ENCODE results near the gene ZNF280D. TPM values are rescaled to one million over a fixed set of nuclear protein-coding genes. Genes with fewer than 3 reads are reported as not detected.

The ZNF280D gene, protein sequence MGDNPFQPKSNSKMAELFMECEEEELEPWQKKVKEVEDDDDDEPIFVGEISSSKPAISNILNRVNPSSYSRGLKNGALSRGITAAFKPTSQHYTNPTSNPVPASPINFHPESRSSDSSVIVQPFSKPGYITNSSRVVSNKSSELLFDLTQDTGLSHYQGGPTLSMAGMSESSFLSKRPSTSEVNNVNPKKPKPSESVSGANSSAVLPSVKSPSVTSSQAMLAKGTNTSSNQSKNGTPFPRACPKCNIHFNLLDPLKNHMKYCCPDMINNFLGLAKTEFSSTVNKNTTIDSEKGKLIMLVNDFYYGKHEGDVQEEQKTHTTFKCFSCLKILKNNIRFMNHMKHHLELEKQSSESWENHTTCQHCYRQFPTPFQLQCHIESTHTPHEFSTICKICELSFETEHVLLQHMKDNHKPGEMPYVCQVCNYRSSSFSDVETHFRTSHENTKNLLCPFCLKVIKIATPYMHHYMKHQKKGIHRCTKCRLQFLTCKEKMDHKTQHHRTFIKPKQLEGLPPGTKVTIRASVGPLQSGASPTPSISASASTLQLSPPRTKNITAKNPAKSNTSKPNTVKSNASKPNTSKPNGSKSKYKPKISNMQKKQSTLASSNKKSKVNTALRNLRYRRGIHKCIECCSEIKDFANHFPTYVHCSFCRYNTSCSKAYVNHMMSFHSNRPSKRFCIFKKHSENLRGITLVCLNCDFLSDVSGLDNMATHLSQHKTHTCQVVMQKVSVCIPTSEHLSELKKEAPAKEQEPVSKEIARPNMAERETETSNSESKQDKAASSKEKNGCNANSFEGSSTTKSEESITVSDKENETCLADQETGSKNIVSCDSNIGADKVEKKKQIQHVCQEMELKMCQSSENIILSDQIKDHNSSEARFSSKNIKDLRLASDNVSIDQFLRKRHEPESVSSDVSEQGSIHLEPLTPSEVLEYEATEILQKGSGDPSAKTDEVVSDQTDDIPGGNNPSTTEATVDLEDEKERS
- polyA plus RNA-seq (2013, experiment 1 of 2) = 12.7 TPM
- 12.1 TPM for polyA plus RNA-seq (2013, experiment 2 of 2)

DNA sequence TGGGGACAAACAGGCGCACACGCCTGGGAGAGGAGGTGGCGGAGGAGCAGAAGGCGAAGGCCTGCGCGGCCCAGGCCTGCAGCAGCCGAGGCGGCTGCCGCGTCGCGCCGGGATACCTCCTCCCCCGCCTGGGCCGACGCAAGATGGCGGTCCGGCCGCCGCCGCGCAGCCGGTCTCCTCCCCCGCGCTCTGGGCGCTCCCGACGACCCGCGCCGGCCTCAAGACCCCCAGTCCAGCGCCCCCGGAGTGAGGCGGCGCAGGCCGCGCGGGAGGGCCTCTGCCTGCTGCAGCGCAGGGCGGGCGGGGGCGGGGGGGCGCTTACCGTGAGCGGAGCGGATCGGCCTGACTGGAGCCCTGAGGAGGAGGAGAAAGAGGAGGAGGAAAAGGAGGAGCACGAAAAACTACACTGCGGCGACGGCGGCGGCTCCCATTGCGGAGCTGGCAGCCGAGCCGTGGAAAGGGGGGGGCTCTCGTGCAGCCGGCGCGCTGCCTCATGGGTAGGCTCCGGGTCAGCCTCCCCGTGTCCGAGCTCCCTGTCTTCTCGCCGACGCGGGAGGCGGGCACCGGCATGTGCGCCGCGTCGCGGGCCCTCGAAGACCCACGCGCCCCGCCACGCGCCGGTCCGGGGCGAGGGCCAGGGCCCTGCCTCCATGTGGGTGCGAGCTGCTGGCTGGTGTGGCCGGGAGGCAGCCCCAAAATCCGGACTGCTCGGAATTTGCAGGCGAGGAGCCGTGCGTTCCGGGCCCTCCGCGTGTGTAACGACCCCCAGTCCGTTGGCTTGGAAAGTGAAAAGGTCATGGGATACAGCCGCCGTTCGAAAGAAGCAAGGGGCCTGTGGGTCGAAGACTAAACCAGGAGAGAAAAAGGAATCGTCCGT is at the start of gene ZNF280D:
Gene ZNF280D, minus strand, starts transcription at position 374 of the 877 bp plus-strand sequence. CDS start 26,400 bp downstream, outside the sequence.
- Histone ChIP-seq H3K9me3 (ENCODE audit: control insufficient read depth, low read length) (no peaks in the 10 kb centered on the region), H3K18ac (ENCODE audit: low read depth in 1 of 2, low read length in 2 of 2) (peak within 1 kb of the TSS; percentile 92 to 99), H3K4ac (ENCODE audit: low read depth in 1 of 2, low read length in 2 of 2) (peak within 1 kb of the TSS; percentile 54 to 99), H2BK12ac (ENCODE audit: low read length in 2 of 2) (peak within 1 kb of the TSS; percentile 52 to 99), H2BK5ac (ENCODE audit: low read depth, low read length, poor library complexity, severe bottlenecking) (peak within 1 kb of the TSS; percentile 84), H3K9ac (ENCODE audit: low read length) (peak within 1 kb of the TSS; percentile 98), H3K14ac (ENCODE audit: low read length in 2 of 2) (peak within 1 kb of the TSS in 1 of 2 experiments; percentile 99), H4K8ac (ENCODE audit: low read length) (peak within 1 kb of the TSS; percentile 100), H3K36me3 (ENCODE audit: control insufficient read depth in 1 of 2, insufficient read depth in 2 of 2, low read depth in 1 of 2, low read length in 2 of 2) (peaks cover 3 to 11% of the 10 kb centered on the region in 2 experiments), H2BK120ac (ENCODE audit: low read depth, low read length) (peak within 1 kb of the TSS; percentile 81), H3K4me2 (ENCODE audit: low read length, poor library complexity, severe bottlenecking) (peak within 1 kb of the TSS; percentile 67), H2BK15ac (ENCODE audit: low read depth, poor library complexity, severe bottlenecking) (peak within 1 kb of the TSS; percentile 97), H4K91ac (ENCODE audit: low read length) (peak within 1 kb of the TSS; percentile 48), H2AK5ac (ENCODE audit: low read length, severe bottlenecking) (peak within 1 kb of the TSS; percentile 91), H3K4me3 (ENCODE audit: insufficient read depth in 1 of 2, low read depth in 1 of 2, low read length in 2 of 2) (peak within 1 kb of the TSS; percentile 80 to 88), H3K4me1 (ENCODE audit: control insufficient read depth, insufficient read depth, low read depth, low read length) (peaks cover 7% of the 10 kb centered on the region), H3K27me3 (ENCODE audit: control insufficient read depth in 1 of 2, insufficient read depth in 1 of 2, low read length in 2 of 2) (no peaks in the 10 kb centered on the region), H2AFZ (ENCODE audit: low read depth, low read length) (peak within 1 kb of the TSS; percentile 87), H3K23ac (ENCODE audit: low read length in 2 of 2) (peak within 1 kb of the TSS in 1 of 2 experiments; percentile 94), H3K27ac (ENCODE audit: low read length, poor library complexity, severe bottlenecking) (peak within 1 kb of the TSS; percentile 95), H3K79me1 (replicated peaks; ENCODE audit: low read length, poor library complexity, severe bottlenecking) (no peaks in the 10 kb centered on the region)
- WGBS = 29% methylated on average over 89 of the region's 101 CpGs
- DNase-seq = peak; percentile 83

DNA sequence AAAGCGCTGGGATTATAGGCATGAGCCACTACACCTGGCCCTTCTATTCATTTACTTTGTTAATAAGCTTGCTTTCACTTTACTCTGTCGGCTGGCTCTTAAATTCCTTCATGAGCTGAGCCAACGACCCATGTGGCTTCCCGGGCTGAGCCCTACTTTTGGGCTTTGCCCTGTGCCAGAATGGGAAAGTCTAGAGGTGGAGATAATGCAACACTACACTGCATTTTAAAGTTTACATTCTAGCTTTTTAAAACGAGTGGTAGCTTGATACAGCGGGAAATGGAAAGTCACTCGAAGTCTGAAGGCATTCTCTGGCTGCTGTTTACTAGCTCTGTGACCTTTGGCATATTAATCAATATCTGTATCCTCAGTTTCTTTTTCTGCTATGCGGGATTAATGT is 49.0 kb upstream of the ZNF280D start:
- Histone ChIP-seq H2AFZ (ENCODE audit: low read depth, low read length) (no peak overlapping the region), H4K8ac (ENCODE audit: low read length) (no peak overlapping the region), H3K4me3 (ENCODE audit: insufficient read depth in 1 of 2, low read depth in 1 of 2, low read length in 2 of 2) (no peak overlapping the region), H3K18ac (ENCODE audit: low read depth in 1 of 2, low read length in 2 of 2) (no peak overlapping the region), H2AK5ac (ENCODE audit: low read length, severe bottlenecking) (no peak overlapping the region), H3K36me3 (ENCODE audit: control insufficient read depth in 1 of 2, insufficient read depth in 2 of 2, low read depth in 1 of 2, low read length in 2 of 2) (no peaks in the 10 kb centered on the region), H3K4ac (ENCODE audit: low read depth in 1 of 2, low read length in 2 of 2) (no peak overlapping the region), H2BK120ac (ENCODE audit: low read depth, low read length) (no peak overlapping the region), H2BK5ac (ENCODE audit: low read depth, low read length, poor library complexity, severe bottlenecking) (no peak overlapping the region), H3K4me1 (ENCODE audit: control insufficient read depth, insufficient read depth, low read depth, low read length) (peaks cover 4% of the 10 kb centered on the region), H2BK15ac (ENCODE audit: low read depth, poor library complexity, severe bottlenecking) (no peak overlapping the region), H4K91ac (ENCODE audit: low read length) (no peak overlapping the region), H3K27ac (ENCODE audit: low read length, poor library complexity, severe bottlenecking) (no peak overlapping the region), H3K9ac (ENCODE audit: low read length) (no peak overlapping the region), H3K23ac (ENCODE audit: low read length in 2 of 2) (no peak overlapping the region), H3K79me1 (replicated peaks; ENCODE audit: low read length, poor library complexity, severe bottlenecking) (no peaks in the 10 kb centered on the region), H2BK12ac (ENCODE audit: low read length in 2 of 2) (no peak overlapping the region), H3K27me3 (ENCODE audit: control insufficient read depth in 1 of 2, insufficient read depth in 1 of 2, low read length in 2 of 2) (no peaks in the 10 kb centered on the region), H3K9me3 (ENCODE audit: control insufficient read depth, low read length) (no peaks in the 10 kb centered on the region), H3K14ac (ENCODE audit: low read length in 2 of 2) (no peak overlapping the region), H3K4me2 (ENCODE audit: low read length, poor library complexity, severe bottlenecking) (no peak overlapping the region)
- WGBS = 95% methylated on average over 7 of the region's 8 CpGs
- DNase-seq = no peak

GRCh38 chr15:56781666-56782065 is 48.4 kb upstream of the ZNF280D start:
- no peak overlapping the region for H2AFZ ChIP-seq (ENCODE audit: low read depth, low read length)
- H3K4me3 ChIP-seq (ENCODE audit: insufficient read depth in 1 of 2, low read depth in 1 of 2, low read length in 2 of 2) = no peak overlapping the region
- H3K4ac ChIP-seq (ENCODE audit: low read depth in 1 of 2, low read length in 2 of 2) = no peak overlapping the region
- DNase-seq = no peak
- H2BK120ac ChIP-seq (ENCODE audit: low read depth, low read length) = no peak overlapping the region
- no peak overlapping the region for H2BK5ac ChIP-seq (ENCODE audit: low read depth, low read length, poor library complexity, severe bottlenecking)
- no peak overlapping the region for H2BK12ac ChIP-seq (ENCODE audit: low read length in 2 of 2)
- no peak overlapping the region for H3K23ac ChIP-seq (ENCODE audit: low read length in 2 of 2)
- no peak overlapping the region for H2BK15ac ChIP-seq (ENCODE audit: low read depth, poor library complexity, severe bottlenecking)
- H3K79me1 ChIP-seq (replicated peaks; ENCODE audit: low read length, poor library complexity, severe bottlenecking) = no peaks in the 10 kb centered on the region
- H3K18ac ChIP-seq (ENCODE audit: low read depth in 1 of 2, low read length in 2 of 2) = no peak overlapping the region
- no peak overlapping the region for H4K8ac ChIP-seq (ENCODE audit: low read length)
- WGBS = 87% methylated on average over 2 of the region's 2 CpGs
- H3K9ac ChIP-seq (ENCODE audit: low read length) = no peak overlapping the region
- no peak overlapping the region for H4K91ac ChIP-seq (ENCODE audit: low read length)
- peaks cover 4% of the 10 kb centered on the region for H3K4me1 ChIP-seq (ENCODE audit: control insufficient read depth, insufficient read depth, low read depth, low read length)
- no peaks in the 10 kb centered on the region for H3K36me3 ChIP-seq (ENCODE audit: control insufficient read depth in 1 of 2, insufficient read depth in 2 of 2, low read depth in 1 of 2, low read length in 2 of 2)
- no peak overlapping the region for H3K27ac ChIP-seq (ENCODE audit: low read length, poor library complexity, severe bottlenecking)
- H3K27me3 ChIP-seq (ENCODE audit: control insufficient read depth in 1 of 2, insufficient read depth in 1 of 2, low read length in 2 of 2) = no peaks in the 10 kb centered on the region
- H2AK5ac ChIP-seq (ENCODE audit: low read length, severe bottlenecking) = no peak overlapping the region
- H3K14ac ChIP-seq (ENCODE audit: low read length in 2 of 2) = no peak overlapping the region
- H3K4me2 ChIP-seq (ENCODE audit: low read length, poor library complexity, severe bottlenecking) = no peak overlapping the region
- H3K9me3 ChIP-seq (ENCODE audit: control insufficient read depth, low read length) = no peaks in the 10 kb centered on the region

All from mesenchymal stem cell (in vitro differentiated cells and primary cell).